Fibroblast of lung (primary cell): ENCODE measurements around the gene GBP4. TPM values are rescaled to one million over a fixed set of nuclear protein-coding genes. Genes with fewer than 3 reads are reported as not detected.

ENCODE experiments used
- DNase-seq, 2 donors: peaks; one replicate each; pipeline versions ENCODE4 v3.0.0 to v3.0.0-alpha.2; 2010; ENCODE audit warnings: low read depth in 2 of 2
- H2AFZ ChIP-seq: 2 replicates; pipeline ENCODE4 v1.5.1; 2012; ENCODE audit warnings: low read length, control low read depth, inconsistent platforms
- H3K27ac ChIP-seq: 2 replicates; pipeline ENCODE4 v1.5.1; 2011; ENCODE audit warnings: low read length, control low read depth; ENCODE audit not compliant: insufficient read depth
- H3K27me3 ChIP-seq: 2 replicates; pipeline ENCODE4 v1.5.1; 2011; ENCODE audit warnings: mild to moderate bottlenecking, low read length; ENCODE audit not compliant: control insufficient read depth, insufficient read depth
- H3K36me3 ChIP-seq: 2 replicates; pipeline ENCODE4 v1.5.1; 2011; ENCODE audit warnings: low read length; ENCODE audit not compliant: control insufficient read depth, insufficient read depth
- H3K4me1 ChIP-seq: 2 replicates; pipeline ENCODE4 v1.5.1; 2011; ENCODE audit warnings: low read length; ENCODE audit not compliant: control insufficient read depth, insufficient read depth; ENCODE audit errors: extremely low read depth
- H3K4me2 ChIP-seq: 2 replicates; pipeline ENCODE4 v1.5.1; 2011; ENCODE audit warnings: low read length, control low read depth; ENCODE audit not compliant: insufficient read depth; ENCODE audit errors: extremely low read depth
- H3K4me3 ChIP-seq, 4 experiments: fragments of 200-600 bp in 1 of 4; sonication (generic) in 1 of 4; replicated peaks in 1 of 4; 2 replicates each; pipeline ENCODE4 v1.5.1; 2011 to 2016; ENCODE audit warnings: low read length in 4 of 4, low read depth in 3 of 4, mild to moderate bottlenecking in 3 of 4, control low read depth in 2 of 4, inconsistent platforms in 1 of 4, mixed read lengths in 1 of 4; ENCODE audit not compliant: insufficient read depth in 1 of 4; ENCODE audit errors: control extremely low read depth in 1 of 4
- H3K79me2 ChIP-seq: 2 replicates; pipeline ENCODE4 v1.5.1; 2012; ENCODE audit warnings: mild to moderate bottlenecking, low read length, inconsistent platforms; ENCODE audit not compliant: control insufficient read depth, insufficient read depth
- H3K9ac ChIP-seq: 2 replicates; pipeline ENCODE4 v1.5.1; 2011; ENCODE audit warnings: mild to moderate bottlenecking, low read length, control low read depth; ENCODE audit not compliant: insufficient read depth
- H3K9me3 ChIP-seq: 2 replicates; pipeline ENCODE4 v1.5.1; 2012; ENCODE audit warnings: low read depth, low read length; ENCODE audit not compliant: control insufficient read depth, insufficient read depth
- H4K20me1 ChIP-seq: 2 replicates; pipeline ENCODE4 v1.5.1; 2011; ENCODE audit warnings: low read length; ENCODE audit not compliant: control insufficient read depth, insufficient read depth; ENCODE audit errors: extremely low read depth
- CTCF ChIP-seq, 2 donors: IDR thresholded peaks in 1 of 2; conservative IDR thresholded peaks in 1 of 2; 1 replicate in 1 of 2; 2 replicates in 1 of 2; pipeline ENCODE4 v1.5.1; 2011 to 2012; ENCODE audit warnings: low read length in 2 of 2, control low read depth in 1 of 2, inconsistent platforms in 1 of 2, low read depth in 1 of 2, mild to moderate bottlenecking in 1 of 2
- EZH2 ChIP-seq: IDR thresholded peaks from 2 replicates; pipeline ENCODE4 v1.5.1; 2012; ENCODE audit warnings: low read length, control low read depth, mild to moderate bottlenecking; ENCODE audit errors: missing control alignments
- polyA plus RNA-seq, 2 donors: library from polyadenylated mRNA; depleted of rRNA in 1 of 2; stranded (reverse) in 1 of 2; unstranded in 1 of 2; fragments of >200 nt; gene quantifications; 2 replicates each; pipeline ENCODE4 v1.2.1, GENCODE V29; 2011 to 2012; ENCODE audit warnings: missing spikeins in 1 of 2
- total RNA-seq: library from RNA; depleted of rRNA; stranded (reverse); fragments of >200 nt; gene quantifications from 2 replicates; pipeline ENCODE4 v1.2.1, GENCODE V29; 2014

The GBP4 gene
- total and polyA plus RNA-seq, 2 donors (not counting 1 experiment from before 2014, with no cell fraction given) = 0.50 to 1.3 TPM

- H3K4me2 ChIP-seq = no peak overlapping the region
- no peak for DNase-seq
Measured at GRCh38 chr1:89191314-89191713, 7.4 kb downstream of the GBP4 start.

GRCh38 chr1:89190017-89190416 is 8.7 kb downstream of the GBP4 start:
- no peak for TF ChIP-seq EZH2
- no peak for TF ChIP-seq CTCF (conservative IDR thresholded peaks at IDR 0.05 in 1 of 2, IDR thresholded peaks at IDR 0.05 in 1 of 2; ENCODE audit: low read depth in 1 of 2, low read length in 2 of 2)
- no peak overlapping the region for H2AFZ ChIP-seq
- H3K36me3 ChIP-seq = no peaks in the 10 kb centered on the region
- no peak overlapping the region for H3K27ac ChIP-seq
- H3K79me2 ChIP-seq = no peaks in the 10 kb centered on the region
- no peaks in the 10 kb centered on the region for H3K9me3 ChIP-seq
- no peak for DNase-seq
- H3K4me2 ChIP-seq = no peak overlapping the region
- no peak overlapping the region for H3K9ac ChIP-seq
- no peaks in the 10 kb centered on the region for H4K20me1 ChIP-seq
- no peak overlapping the region for H3K4me3 ChIP-seq
- no peaks in the 10 kb centered on the region for H3K27me3 ChIP-seq
- H3K4me1 ChIP-seq = no peaks in the 10 kb centered on the region

More at GRCh38 chr1:89191314-89191713, 7.4 kb downstream of the GBP4 start:
- Histone ChIP-seq H2AFZ (no peak overlapping the region), H3K9me3 (no peaks in the 10 kb centered on the region), H3K79me2 (no peaks in the 10 kb centered on the region), H3K27ac (no peak overlapping the region), H3K4me1 (no peaks in the 10 kb centered on the region), H3K27me3 (no peaks in the 10 kb centered on the region), H4K20me1 (no peaks in the 10 kb centered on the region), H3K9ac (no peak overlapping the region), H3K4me3 (no peak overlapping the region), H3K36me3 (no peaks in the 10 kb centered on the region)
- TF ChIP-seq EZH2 = no peak
- no peak for TF ChIP-seq CTCF (conservative IDR thresholded peaks at IDR 0.05 in 1 of 2, IDR thresholded peaks at IDR 0.05 in 1 of 2; ENCODE audit: low read depth in 1 of 2, low read length in 2 of 2)

GRCh38 chr1:89179343-89179742 is 19.4 kb downstream of the GBP4 start:
- H2AFZ ChIP-seq = no peak overlapping the region
- H3K9me3 ChIP-seq = no peaks in the 10 kb centered on the region
- TF ChIP-seq EZH2 (no peak), CTCF (conservative IDR thresholded peaks at IDR 0.05 in 1 of 2, IDR thresholded peaks at IDR 0.05 in 1 of 2; ENCODE audit: low read depth in 1 of 2, low read length in 2 of 2) (no peak)
- H3K27me3 ChIP-seq = no peaks in the 10 kb centered on the region
- H4K20me1 ChIP-seq = no peaks in the 10 kb centered on the region
- no peak overlapping the region for H3K27ac ChIP-seq
- no peak overlapping the region for H3K4me2 ChIP-seq
- DNase-seq = no peak
- H3K4me1 ChIP-seq = no peaks in the 10 kb centered on the region
- no peaks in the 10 kb centered on the region for H3K79me2 ChIP-seq
- H3K9ac ChIP-seq = no peak overlapping the region
- no peak overlapping the region for H3K4me3 ChIP-seq
- no peaks in the 10 kb centered on the region for H3K36me3 ChIP-seq
